Activated CD8-positive, alpha-beta T cell treated with anti-CD3 and anti-CD28 coated beads for 36 hours (primary cell): Measurements from ENCODE around the gene TFF3. TPM values are rescaled to one million over a fixed set of nuclear protein-coding genes. Genes with fewer than 3 reads are reported as not detected.

Experiments
- ATAC-seq: fragments of 200-7000 bp; cut with Tn5 transposase; one replicate; pipeline ENCODE4 v1.10.0; 2021; ENCODE audit warnings: mild to moderate bottlenecking, moderate library complexity
- CTCF ChIA-PET: fragments of 350-600 bp; sonication (Branson Sonifier 250); formaldehyde crosslinking; loops from one replicate; lab custom pipeline; 2021; ENCODE audit warnings: antibody characterized with exemption; lab: Charles Lee
- POLR2A ChIA-PET: fragments of 350-600 bp; sonication (Branson Sonifier 250); formaldehyde crosslinking; loops from one replicate; lab custom pipeline; 2021; ENCODE audit warnings: antibody characterized with exemption; lab: Charles Lee
- DNase-seq: peaks from one replicate; pipeline ENCODE4 v3.0.0-alpha.2; 2020
- H3K27ac Mint-ChIP-seq: one replicate; pipeline ENCODE4 v1.8.0; 2021; ENCODE audit warnings: mild to moderate bottlenecking, mixed read lengths
- H3K27me3 Mint-ChIP-seq: one replicate; pipeline ENCODE4 v1.8.0; 2021; ENCODE audit warnings: mixed read lengths
- H3K36me3 Mint-ChIP-seq: one replicate; pipeline ENCODE4 v1.8.0; 2021; ENCODE audit warnings: low read depth, mixed read lengths
- H3K4me1 Mint-ChIP-seq: one replicate; pipeline ENCODE4 v1.8.0; 2021; ENCODE audit warnings: low read depth, mixed read lengths
- H3K4me3 Mint-ChIP-seq: one replicate; pipeline ENCODE4 v1.8.0; 2021; ENCODE audit warnings: mild to moderate bottlenecking, moderate library complexity, mixed read lengths
- H3K9me3 Mint-ChIP-seq: one replicate; pipeline ENCODE4 v1.8.0; 2021; ENCODE audit warnings: mixed read lengths
- CTCF ChIP-seq: fragments of 200-600 bp; IDR thresholded peaks from one replicate; pipeline ENCODE4 v1.8.0; 2022; ENCODE audit warnings: antibody characterized with exemption, mild to moderate bottlenecking
- intact Hi-C: fragments of 100-400 bp; cut with micrococcal nuclease; formaldehyde crosslinking; loops from one replicate; pipeline ENCODE4 v1.10.0; 2022
- total RNA-seq, 2 experiments: library from RNA; stranded (reverse); gene quantifications; one replicate each; pipeline ENCODE4 v1.2.3, GENCODE V29; 2021

TFF3 gene
- total RNA-seq, 2 experiments from 2014 or later, result not detected

GRCh38 chr21:42307106-42307505 is 8.1 kb downstream of the TFF3 start:
- no peak for DNase-seq
- CTCF ChIA-PET, result interaction anchor here (0.9 kb wide), 1 partner anchor 48 kb away, joined by 3 read pairs; no protein-coding TSS in a partner anchor
- H3K4me1 Mint-ChIP-seq, result peaks cover 2% of the 10 kb centered on the region
- no peaks in the 10 kb centered on the region for H3K27me3 Mint-ChIP-seq
- no peak for ATAC-seq
- H3K9me3 Mint-ChIP-seq, result no peaks in the 10 kb centered on the region
- POLR2A ChIA-PET, result no interaction called here
- no peak overlapping the region for H3K4me3 Mint-ChIP-seq
- H3K27ac Mint-ChIP-seq, result no peak overlapping the region
- H3K36me3 Mint-ChIP-seq, result no peaks in the 10 kb centered on the region
- intact Hi-C loops, result no loop called here
- TF ChIP-seq CTCF, result no peak

DNA sequence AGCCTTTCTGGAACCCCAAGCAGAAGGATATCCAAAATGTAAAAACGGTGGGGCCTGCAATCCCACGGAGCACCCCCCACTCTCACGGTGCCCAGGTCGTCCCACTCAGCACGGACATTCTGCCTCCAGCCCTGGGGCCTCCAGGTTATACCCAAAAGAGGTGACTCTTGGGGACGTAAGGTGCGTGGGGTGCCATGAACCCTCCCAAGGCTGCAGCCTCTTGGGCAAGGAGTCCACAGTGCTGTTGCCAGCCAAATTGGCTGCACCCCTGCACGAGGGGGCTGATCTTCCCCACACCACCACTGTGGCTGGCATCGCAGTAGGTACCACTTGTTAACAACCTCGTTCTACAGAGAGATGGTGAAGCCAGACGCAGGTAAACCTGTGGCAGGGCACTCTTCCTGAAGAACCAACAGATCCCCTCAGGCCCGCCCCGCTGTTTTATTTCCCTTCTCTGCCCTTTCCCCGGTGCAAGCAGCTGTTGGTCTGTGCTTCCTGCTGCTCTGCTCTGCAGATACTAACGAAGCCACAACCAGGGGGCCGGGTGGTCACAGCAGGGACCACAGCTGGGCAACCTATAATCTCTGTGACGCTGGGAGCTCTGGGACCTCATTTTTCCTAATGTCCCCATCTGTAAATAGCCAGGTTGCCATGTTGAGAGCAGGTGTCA is 8.7 kb downstream of the TFF3 start:
- no peak overlapping the region for H3K4me3 Mint-ChIP-seq
- no peaks in the 10 kb centered on the region for H3K9me3 Mint-ChIP-seq
- no peak overlapping the region for H3K27ac Mint-ChIP-seq
- ChIA-PET POLR2A (no interaction called here), CTCF (interaction anchor here (0.9 kb wide), 1 partner anchor 48 kb away, joined by 3 read pairs; no protein-coding TSS in a partner anchor)
- H3K36me3 Mint-ChIP-seq, result no peaks in the 10 kb centered on the region
- no peak for DNase-seq
- H3K4me1 Mint-ChIP-seq, result peaks cover 2% of the 10 kb centered on the region
- intact Hi-C loops, result no loop called here
- H3K27me3 Mint-ChIP-seq, result no peaks in the 10 kb centered on the region
- TF ChIP-seq CTCF, result no peak
- ATAC-seq, result no peak

GRCh38 chr21:42305707-42306147 is 9.5 kb downstream of the TFF3 start:
- Mint-ChIP-seq H3K4me3 (no peak overlapping the region), H3K4me1 (peaks cover 2% of the 10 kb centered on the region), H3K9me3 (no peaks in the 10 kb centered on the region), H3K27ac (no peak overlapping the region), H3K36me3 (no peaks in the 10 kb centered on the region), H3K27me3 (no peaks in the 10 kb centered on the region)
- ATAC-seq (no peak), DNase-seq (no peak)
- TF ChIP-seq CTCF, result no peak
- ChIA-PET POLR2A (no interaction called here), CTCF (no interaction called here)
- intact Hi-C loops, result no loop called here

GRCh38 chr21:42304556-42305454 is 10.4 kb downstream of the TFF3 start:
- no peaks in the 10 kb centered on the region for H3K9me3 Mint-ChIP-seq
- ChIA-PET POLR2A (interaction anchor here (0.6 kb wide), 2 partner anchors 100 to 350 kb away, joined by 3 read pairs; no protein-coding TSS in a partner anchor), CTCF (interaction anchor here (1.1 kb wide), 1 partner anchor 145 kb away, joined by 3 read pairs; no protein-coding TSS in a partner anchor)
- no peaks in the 10 kb centered on the region for H3K27me3 Mint-ChIP-seq
- intact Hi-C loops, result no loop called here
- ATAC-seq, result no peak
- TF ChIP-seq CTCF, result no peak
- no peaks in the 10 kb centered on the region for H3K36me3 Mint-ChIP-seq
- H3K4me1 Mint-ChIP-seq, result peaks cover 7% of the 10 kb centered on the region
- no peak for DNase-seq
- no peak overlapping the region for H3K4me3 Mint-ChIP-seq
- H3K27ac Mint-ChIP-seq, result no peak overlapping the region
